ENCODE data around the gene HOXA4. TPM values are rescaled to one million over a fixed set of nuclear protein-coding genes. Genes with fewer than 3 reads are reported as not detected.

The HOXA4 gene
- total RNA-seq, 1 donor from 2014 or later, result not detected

DNA sequence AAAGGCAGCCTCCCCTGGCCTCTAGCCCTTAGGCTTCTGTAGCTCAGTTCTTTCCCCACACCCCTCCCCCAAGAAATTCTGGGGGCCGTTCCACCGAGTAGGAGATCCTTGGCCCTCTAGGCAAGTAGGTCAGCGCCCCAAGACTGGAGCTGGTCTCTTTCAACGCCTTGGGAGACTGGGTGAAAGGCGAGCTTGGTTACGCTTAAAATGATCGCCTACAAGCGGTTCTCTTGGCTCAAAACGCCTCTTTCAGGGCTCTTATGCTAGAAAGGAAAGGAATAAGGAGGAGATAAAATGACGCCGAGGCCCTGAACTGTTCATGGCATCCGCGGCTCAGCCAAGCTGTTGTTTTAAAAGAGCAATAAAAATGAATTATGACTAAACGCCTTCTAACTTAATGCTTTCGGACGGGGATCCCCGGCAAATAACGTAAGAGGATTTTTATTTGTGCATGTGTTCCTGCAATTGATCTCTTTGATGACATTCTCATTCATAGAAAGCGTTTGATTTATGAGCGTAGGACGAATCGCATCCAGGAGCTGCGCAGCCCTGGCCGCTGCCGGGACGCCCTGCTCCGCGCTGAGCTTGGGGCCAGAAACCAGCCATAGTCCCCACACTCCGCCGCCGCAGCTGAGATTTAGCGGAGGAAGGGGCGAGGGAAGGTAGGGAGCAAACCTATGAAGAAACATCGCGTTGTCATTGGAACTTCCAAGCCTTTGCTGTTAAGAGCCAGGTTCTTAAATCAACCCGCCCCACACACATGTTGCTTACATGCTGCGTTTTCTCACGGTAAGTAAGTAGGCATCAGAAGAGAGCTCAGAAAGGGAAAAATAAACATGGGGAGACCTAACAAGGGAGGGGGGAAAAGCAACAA, 31.7 kb downstream of the HOXA4 start:
- Mint-ChIP-seq H3K9me3 (peaks cover 11% of the 10 kb centered on the region), H3K36me3 (no peaks in the 10 kb centered on the region), H3K4me3 (no peak overlapping the region), H3K27me3 (ENCODE audit: insufficient read depth, low read depth) (peaks cover 94% of the 10 kb centered on the region), H3K4me1 (peaks cover 10% of the 10 kb centered on the region), H3K27ac (no peak overlapping the region)
- H3K27me3 ChIP-seq, result peaks cover 100% of the 10 kb centered on the region
- H3K9me3 ChIP-seq (ENCODE audit: low read depth), result no peaks in the 10 kb centered on the region
- no peaks in the 10 kb centered on the region for H3K36me3 ChIP-seq
- no peak overlapping the region for H2AFZ ChIP-seq (replicated peaks)
- H3K27ac ChIP-seq, result no peak overlapping the region
- H3K4me3 ChIP-seq, result no peak overlapping the region
- H4K20me1 ChIP-seq (ENCODE audit: low read depth), result peaks cover 100% of the 10 kb centered on the region
- no peaks in the 10 kb centered on the region for H3K79me2 ChIP-seq (ENCODE audit: low read depth)
- no peak overlapping the region for H3K4me2 ChIP-seq
- peaks cover 11% of the 10 kb centered on the region for H3K4me1 ChIP-seq
- no peak overlapping the region for H3K9ac ChIP-seq
- peaks cover 27% of the 10 kb centered on the region for H3F3A ChIP-seq (ENCODE audit: low read depth)
- peak; percentile 68 for DNase-seq (ENCODE audit: low spot score)
- peak; percentile 97 for TF ChIP-seq EZH2phosphoT487 (IDR thresholded peaks at IDR 0.05)
- TF ChIP-seq EZH2 (IDR thresholded peaks at IDR 0.05), result peak; percentile 99
- TF ChIP-seq, protein P1, sequence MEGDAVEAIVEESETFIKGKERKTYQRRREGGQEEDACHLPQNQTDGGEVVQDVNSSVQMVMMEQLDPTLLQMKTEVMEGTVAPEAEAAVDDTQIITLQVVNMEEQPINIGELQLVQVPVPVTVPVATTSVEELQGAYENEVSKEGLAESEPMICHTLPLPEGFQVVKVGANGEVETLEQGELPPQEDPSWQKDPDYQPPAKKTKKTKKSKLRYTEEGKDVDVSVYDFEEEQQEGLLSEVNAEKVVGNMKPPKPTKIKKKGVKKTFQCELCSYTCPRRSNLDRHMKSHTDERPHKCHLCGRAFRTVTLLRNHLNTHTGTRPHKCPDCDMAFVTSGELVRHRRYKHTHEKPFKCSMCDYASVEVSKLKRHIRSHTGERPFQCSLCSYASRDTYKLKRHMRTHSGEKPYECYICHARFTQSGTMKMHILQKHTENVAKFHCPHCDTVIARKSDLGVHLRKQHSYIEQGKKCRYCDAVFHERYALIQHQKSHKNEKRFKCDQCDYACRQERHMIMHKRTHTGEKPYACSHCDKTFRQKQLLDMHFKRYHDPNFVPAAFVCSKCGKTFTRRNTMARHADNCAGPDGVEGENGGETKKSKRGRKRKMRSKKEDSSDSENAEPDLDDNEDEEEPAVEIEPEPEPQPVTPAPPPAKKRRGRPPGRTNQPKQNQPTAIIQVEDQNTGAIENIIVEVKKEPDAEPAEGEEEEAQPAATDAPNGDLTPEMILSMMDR (IDR thresholded peaks at IDR 0.05), result no peak

DNA sequence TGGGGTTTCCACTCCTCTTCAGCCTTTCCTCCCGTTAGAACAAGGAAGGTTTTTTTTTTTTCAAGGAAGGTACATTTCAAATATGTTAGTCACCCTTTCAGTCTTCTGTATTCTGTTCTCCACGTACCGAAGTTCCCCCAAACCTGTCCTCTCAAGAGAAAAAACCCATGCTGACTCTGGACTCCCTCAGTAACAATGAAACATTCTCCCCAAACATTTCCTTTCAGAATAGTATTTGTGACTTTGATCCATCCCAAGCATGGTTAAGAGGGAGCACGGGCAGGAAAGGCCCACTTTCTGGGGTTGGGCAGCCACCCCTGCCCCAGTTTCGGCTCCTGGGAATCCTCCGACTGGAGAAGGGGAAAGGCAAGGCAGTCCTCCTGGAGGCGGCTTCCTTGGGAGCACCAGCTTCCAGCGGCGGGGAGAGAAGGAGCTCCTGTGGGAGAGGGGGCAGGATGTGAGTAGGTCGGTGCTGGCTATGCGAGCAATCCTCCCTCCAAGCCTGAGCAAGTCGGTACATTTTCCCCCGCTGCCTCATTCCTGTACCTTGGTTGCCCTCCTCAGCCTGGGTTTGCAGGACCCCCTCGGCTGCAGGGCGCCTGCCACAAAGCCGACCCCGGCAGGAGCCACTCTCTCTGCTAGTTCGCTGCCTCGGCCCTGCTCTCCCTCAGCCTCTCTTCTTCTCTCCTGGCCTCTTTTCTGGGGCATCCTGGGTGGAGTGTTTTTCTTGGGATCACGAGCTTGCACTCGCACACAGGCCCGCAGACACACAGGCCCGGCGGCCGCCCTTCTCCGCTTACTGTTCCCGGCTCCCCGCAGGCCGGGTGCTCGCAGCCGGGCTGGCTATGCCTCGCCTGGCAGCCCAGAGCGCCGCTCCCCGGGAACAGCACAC, 32.6 kb downstream of the HOXA4 start:
- H3K4me1 Mint-ChIP-seq, result peaks cover 10% of the 10 kb centered on the region

DNA sequence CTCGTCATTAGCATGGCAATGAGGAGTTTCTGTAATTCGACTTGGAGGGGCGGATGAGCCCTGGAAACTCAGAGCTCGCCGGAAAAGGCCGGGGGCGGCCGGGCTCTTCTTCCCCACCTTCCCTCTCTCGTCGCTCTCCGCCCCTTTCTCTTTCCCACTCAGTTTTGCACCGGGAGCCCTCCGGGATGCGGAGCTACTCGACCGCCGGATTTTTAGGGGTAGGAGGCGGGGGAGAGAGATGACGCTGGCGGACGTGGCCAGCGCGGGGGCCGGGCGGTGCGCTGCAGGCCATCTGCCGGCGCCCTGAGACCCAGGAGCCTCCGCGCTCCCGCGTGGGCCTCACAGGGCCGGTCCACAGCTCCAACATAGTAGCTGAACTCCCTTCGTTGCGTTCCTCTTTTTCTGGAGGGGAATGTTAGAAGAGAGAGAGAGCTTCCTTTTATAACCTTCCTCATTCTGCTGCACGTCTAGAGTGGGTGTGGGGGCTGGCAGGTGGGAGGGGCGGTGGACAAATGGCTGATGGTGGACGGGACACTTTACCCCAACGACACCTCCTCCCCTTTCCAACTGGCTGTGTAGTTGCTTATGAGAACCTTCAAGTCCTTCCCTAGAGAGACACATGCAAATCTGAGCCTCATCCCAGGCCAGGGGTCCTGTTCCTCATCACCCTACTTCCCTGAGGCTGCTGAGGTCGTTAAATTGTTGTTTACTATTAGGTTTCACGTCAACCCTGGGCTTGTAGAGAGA, 33.6 kb downstream of the HOXA4 start:
- Mint-ChIP-seq H3K4me1 (peaks cover 10% of the 10 kb centered on the region), H3K27me3 (ENCODE audit: insufficient read depth, low read depth) (peaks cover 95% of the 10 kb centered on the region), H3K36me3 (no peaks in the 10 kb centered on the region), H3K27ac (no peak overlapping the region), H3K9me3 (peaks cover 12% of the 10 kb centered on the region), H3K4me3 (peak overlapping the region; percentile 72)
- H3K9me3 ChIP-seq (ENCODE audit: low read depth), result no peaks in the 10 kb centered on the region
- H3K79me2 ChIP-seq (ENCODE audit: low read depth), result no peaks in the 10 kb centered on the region
- H2AFZ ChIP-seq (replicated peaks), result no peak overlapping the region
- H3K4me2 ChIP-seq, result peak overlapping the region; percentile 92
- peaks cover 11% of the 10 kb centered on the region for H3K4me1 ChIP-seq
- H3K9ac ChIP-seq, result no peak overlapping the region
- peak overlapping the region; percentile 58 for H3K4me3 ChIP-seq
- peak; percentile 31 for DNase-seq (ENCODE audit: low spot score)
- peak; percentile 54 for TF ChIP-seq EZH2phosphoT487 (IDR thresholded peaks at IDR 0.05)
- TF ChIP-seq, protein P1 (IDR thresholded peaks at IDR 0.05), result no peak
- peak; percentile 93 for TF ChIP-seq EZH2 (IDR thresholded peaks at IDR 0.05)
- H3F3A ChIP-seq (ENCODE audit: low read depth), result peaks cover 27% of the 10 kb centered on the region
- peaks cover 100% of the 10 kb centered on the region for H4K20me1 ChIP-seq (ENCODE audit: low read depth)
- peaks cover 100% of the 10 kb centered on the region for H3K27me3 ChIP-seq
- no peak overlapping the region for H3K27ac ChIP-seq
- H3K36me3 ChIP-seq, result no peaks in the 10 kb centered on the region

More for the DNA sequence above, 32.6 kb downstream of the HOXA4 start:
- H3K4me3 ChIP-seq, result no peak overlapping the region
- TF ChIP-seq EZH2phosphoT487 (IDR thresholded peaks at IDR 0.05), result peak; percentile 35
- TF ChIP-seq, protein P1 (IDR thresholded peaks at IDR 0.05), result no peak
- H2AFZ ChIP-seq (replicated peaks), result no peak overlapping the region
- DNase-seq (ENCODE audit: low spot score), result peak; percentile 73
- Mint-ChIP-seq H3K4me3 (peak overlapping the region; percentile 60), H3K27ac (no peak overlapping the region), H3K9me3 (peaks cover 12% of the 10 kb centered on the region), H3K36me3 (no peaks in the 10 kb centered on the region), H3K27me3 (ENCODE audit: insufficient read depth, low read depth) (peaks cover 94% of the 10 kb centered on the region)
- H3K79me2 ChIP-seq (ENCODE audit: low read depth), result no peaks in the 10 kb centered on the region
- H3K4me1 ChIP-seq, result peaks cover 11% of the 10 kb centered on the region
- H3K36me3 ChIP-seq, result no peaks in the 10 kb centered on the region
- H3K27me3 ChIP-seq, result peaks cover 100% of the 10 kb centered on the region
- H4K20me1 ChIP-seq (ENCODE audit: low read depth), result peaks cover 100% of the 10 kb centered on the region
- H3F3A ChIP-seq (ENCODE audit: low read depth), result peaks cover 27% of the 10 kb centered on the region
- H3K9me3 ChIP-seq (ENCODE audit: low read depth), result no peaks in the 10 kb centered on the region
- no peak overlapping the region for H3K4me2 ChIP-seq
- no peak overlapping the region for H3K9ac ChIP-seq
- no peak overlapping the region for H3K27ac ChIP-seq

All from neural progenitor cell (in vitro differentiated cells).